A204.1 (cell line): ENCODE data around the gene CGAS.
"Not testable (repeated sequence)": the region's sequence is repeated elsewhere in the genome, so short reads cannot be mapped to it uniquely, and the experiment has no call there.

Source experiments
- FAIRE-seq: peaks from 2 replicates; lab custom pipeline; 2012; peaks lifted over from hg19 to GRCh38; lab: Jason Lieb, UNC

Gene CGAS

GRCh38 chr6:73394577-73395354 is 57.3 kb downstream of the CGAS start, which contains the start of gene DDX43:
Gene DDX43, plus strand, starts transcription at chr6:73394828. Its CDS starts 78 bp downstream, at chr6:73394906.
- FAIRE-seq, result no peak

GRCh38 chr6:73393278-73393677 is 58.8 kb downstream of the CGAS start:
- FAIRE-seq, result no peak

GRCh38 chr6:73392188-73392587 is 59.9 kb downstream of the CGAS start:
- FAIRE-seq, result not testable (repeated sequence)

GRCh38 chr6:73391675-73392074 is 60.4 kb downstream of the CGAS start:
- no peak for FAIRE-seq

- no peak for FAIRE-seq
Observed at GRCh38 chr6:73389854-73390253, 62.2 kb downstream of the CGAS start.

GRCh38 chr6:73388800-73389512 is 63.1 kb downstream of the CGAS start:
- FAIRE-seq, result no peak

GRCh38 chr6:73388433-73388799 is 63.7 kb downstream of the CGAS start:
- FAIRE-seq, result no peak

GRCh38 chr6:73382462-73383113 is 69.5 kb downstream of the CGAS start:
- no peak for FAIRE-seq

GRCh38 chr6:73381531-73381930 is 70.6 kb downstream of the CGAS start:
- not testable (repeated sequence) for FAIRE-seq

GRCh38 chr6:73377225-73377624 is 74.9 kb downstream of the CGAS start:
- FAIRE-seq, result no peak

- FAIRE-seq, result no peak
Observed at GRCh38 chr6:73375216-73375615, 76.9 kb downstream of the CGAS start.
